ENCODE results near the gene EXT2.

The EXT2 gene

DNA sequence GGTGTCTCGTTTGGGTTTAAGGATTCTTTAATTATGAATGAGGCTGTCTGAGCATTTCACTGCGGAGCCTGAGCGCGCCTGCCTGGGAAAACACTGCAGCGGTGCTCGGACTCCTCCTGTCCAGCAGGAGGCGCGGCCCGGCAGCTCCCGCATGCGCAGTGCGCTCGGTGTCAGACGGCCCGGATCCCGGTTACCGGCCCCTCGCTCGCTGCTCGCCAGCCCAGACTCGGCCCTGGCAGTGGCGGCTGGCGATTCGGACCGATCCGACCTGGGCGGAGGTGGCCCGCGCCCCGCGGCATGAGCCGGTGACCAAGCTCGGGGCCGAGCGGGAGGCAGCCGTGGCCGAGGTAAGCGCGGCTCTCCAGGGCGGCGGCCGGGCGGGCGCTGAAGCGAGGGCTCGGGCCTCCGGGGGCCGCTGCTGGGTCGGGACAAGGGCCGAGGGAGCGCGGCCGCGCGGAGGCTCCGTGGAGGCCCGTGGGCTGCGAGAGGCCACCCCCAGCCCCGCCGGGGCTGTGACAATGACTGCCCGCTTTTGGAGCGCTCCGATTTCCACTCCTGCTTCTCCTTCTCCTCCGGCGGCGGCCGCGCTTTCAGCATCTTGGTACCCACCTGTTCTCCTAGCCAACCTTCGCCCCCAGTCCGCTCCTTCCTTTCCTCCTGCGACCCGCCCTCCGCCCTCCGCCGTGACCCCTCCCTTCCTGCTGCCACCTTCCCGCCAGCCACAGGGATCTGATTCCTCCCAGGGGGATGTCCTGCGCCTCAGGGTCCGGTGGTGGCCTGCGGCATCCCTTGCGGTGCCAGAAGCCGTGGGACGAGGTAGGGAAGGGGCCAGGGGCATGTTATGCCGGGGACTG is at the start of gene EXT2:
Gene EXT2 (plus strand): TSS at position 173 of the 854 bp plus-strand sequence. CDS start 12,035 bp downstream, outside the sequence.
- no peak within 1 kb of the TSS for H3K27ac Mint-ChIP-seq
- peaks cover 22% of the 10 kb centered on the region for H3K4me1 Mint-ChIP-seq (ENCODE audit: low read depth)
- peaks cover 6% of the 10 kb centered on the region for H3K36me3 Mint-ChIP-seq (ENCODE audit: low read depth)
- no peaks in the 10 kb centered on the region for H3K9me3 Mint-ChIP-seq
- peak within 1 kb of the TSS; percentile 86 for H3K4me3 Mint-ChIP-seq
- H3K27me3 Mint-ChIP-seq (ENCODE audit: low read depth), result peaks cover 2% of the 10 kb centered on the region
- peak; percentile 88 for DNase-seq (ENCODE audit: low spot score)

GRCh38 chr11:44046182-44046581 is 49.3 kb upstream of the EXT2 start:
- no peak overlapping the region for H3K4me3 Mint-ChIP-seq
- no peaks in the 10 kb centered on the region for H3K4me1 Mint-ChIP-seq (ENCODE audit: low read depth)
- DNase-seq (ENCODE audit: low spot score), result no peak
- peaks cover 5% of the 10 kb centered on the region for H3K9me3 Mint-ChIP-seq
- no peaks in the 10 kb centered on the region for H3K36me3 Mint-ChIP-seq (ENCODE audit: low read depth)
- H3K27me3 Mint-ChIP-seq (ENCODE audit: low read depth), result peaks cover 12% of the 10 kb centered on the region
- H3K27ac Mint-ChIP-seq, result no peak overlapping the region

- H3K36me3 Mint-ChIP-seq (ENCODE audit: low read depth), result no peaks in the 10 kb centered on the region
- H3K9me3 Mint-ChIP-seq, result no peaks in the 10 kb centered on the region
- H3K27me3 Mint-ChIP-seq (ENCODE audit: low read depth), result peaks cover 12% of the 10 kb centered on the region
- no peaks in the 10 kb centered on the region for H3K4me1 Mint-ChIP-seq (ENCODE audit: low read depth)
- H3K27ac Mint-ChIP-seq, result no peak overlapping the region
- DNase-seq (ENCODE audit: low spot score), result no peak
- H3K4me3 Mint-ChIP-seq, result no peak overlapping the region
Observed at GRCh38 chr11:44047298-44047697, 48.2 kb upstream of the EXT2 start.

GRCh38 chr11:44047931-44048431 is 47.5 kb upstream of the EXT2 start, which contains the start of gene ACCSL:
Gene ACCSL (plus strand): TSS chr11:44047981. CDS start chr11:44048037, 56 bp downstream.
- no peak for DNase-seq (ENCODE audit: low spot score)
- H3K4me1 Mint-ChIP-seq (ENCODE audit: low read depth), result no peaks in the 10 kb centered on the region
- H3K9me3 Mint-ChIP-seq, result no peaks in the 10 kb centered on the region
- no peak within 1 kb of the TSS for H3K27ac Mint-ChIP-seq
- no peaks in the 10 kb centered on the region for H3K36me3 Mint-ChIP-seq (ENCODE audit: low read depth)
- peaks cover 12% of the 10 kb centered on the region for H3K27me3 Mint-ChIP-seq (ENCODE audit: low read depth)
- no peak within 1 kb of the TSS for H3K4me3 Mint-ChIP-seq

DNA sequence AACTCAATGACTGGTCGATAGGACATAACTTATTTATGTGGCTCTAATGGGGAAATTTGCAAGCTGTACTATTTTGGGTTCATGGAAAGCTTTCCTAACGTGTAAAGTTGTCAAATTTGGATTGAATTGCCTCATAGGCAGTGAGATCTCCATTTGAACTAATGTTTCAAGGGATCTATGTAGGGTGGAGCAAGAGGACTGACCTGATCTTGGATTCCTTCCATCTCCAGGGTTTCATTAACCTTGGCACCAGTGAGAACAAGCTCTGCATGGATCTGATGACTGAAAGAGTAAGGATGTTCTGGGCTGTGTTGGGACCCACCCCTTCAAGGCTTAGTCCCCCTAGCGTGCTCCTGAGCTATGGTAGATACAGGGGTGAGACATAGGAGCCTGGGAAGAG is 45.6 kb upstream of the EXT2 start:
- Mint-ChIP-seq H3K9me3 (no peaks in the 10 kb centered on the region), H3K27me3 (ENCODE audit: low read depth) (peaks cover 8% of the 10 kb centered on the region), H3K4me1 (ENCODE audit: low read depth) (no peaks in the 10 kb centered on the region), H3K4me3 (no peak overlapping the region), H3K27ac (no peak overlapping the region), H3K36me3 (ENCODE audit: low read depth) (no peaks in the 10 kb centered on the region)
- no peak for DNase-seq (ENCODE audit: low spot score)

DNA sequence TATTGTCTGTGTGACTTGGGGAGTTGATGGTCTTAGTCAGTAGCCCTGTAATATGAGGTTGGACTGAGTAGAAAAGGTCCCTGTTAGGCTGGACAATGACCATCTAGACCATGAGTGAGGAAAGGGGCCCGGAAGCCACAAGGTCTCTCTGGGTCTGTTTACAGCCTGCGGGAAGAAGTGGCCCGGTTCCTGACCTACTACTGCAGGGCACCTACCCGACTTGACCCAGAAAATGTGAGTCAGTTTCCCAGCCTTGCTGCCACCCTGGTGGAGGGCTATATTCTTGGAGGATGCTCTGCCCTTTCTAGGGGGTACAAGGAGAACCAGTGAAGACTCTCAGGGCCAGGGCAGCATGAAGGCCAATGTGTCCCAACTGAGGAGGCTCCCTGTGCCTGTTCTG is 44.3 kb upstream of the EXT2 start:
- DNase-seq (ENCODE audit: low spot score), result no peak
- Mint-ChIP-seq H3K4me1 (ENCODE audit: low read depth) (no peaks in the 10 kb centered on the region), H3K4me3 (no peak overlapping the region), H3K9me3 (no peaks in the 10 kb centered on the region), H3K36me3 (ENCODE audit: low read depth) (no peaks in the 10 kb centered on the region), H3K27ac (no peak overlapping the region), H3K27me3 (ENCODE audit: low read depth) (peaks cover 2% of the 10 kb centered on the region)

- H3K27me3 Mint-ChIP-seq (ENCODE audit: low read depth), result no peaks in the 10 kb centered on the region
Observed at GRCh38 chr11:44057340-44057739, 38.1 kb upstream of the EXT2 start.

DNA sequence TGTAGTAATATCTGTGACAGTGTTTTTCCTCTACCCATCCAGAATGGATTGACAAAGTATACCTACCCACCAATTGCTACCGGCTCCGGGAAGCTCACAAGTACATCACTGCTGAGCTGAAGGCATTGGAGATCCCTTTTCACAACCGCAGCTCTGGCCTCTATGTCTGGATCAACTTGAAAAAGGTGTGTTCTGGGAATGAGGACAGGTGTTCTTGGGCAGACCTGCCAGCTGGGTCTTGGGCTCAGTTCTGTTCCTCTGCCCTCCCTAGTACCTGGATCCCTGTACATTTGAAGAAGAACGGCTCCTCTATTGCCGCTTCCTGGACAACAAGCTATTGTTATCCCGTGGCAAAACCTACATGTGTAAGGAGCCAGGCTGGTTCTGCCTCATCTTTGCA is 37.2 kb upstream of the EXT2 start:
- H3K36me3 Mint-ChIP-seq (ENCODE audit: low read depth), result no peaks in the 10 kb centered on the region
- H3K4me1 Mint-ChIP-seq (ENCODE audit: low read depth), result peaks cover 7% of the 10 kb centered on the region
- H3K9me3 Mint-ChIP-seq, result no peaks in the 10 kb centered on the region
- no peak overlapping the region for H3K27ac Mint-ChIP-seq
- no peak for DNase-seq (ENCODE audit: low spot score)
- H3K4me3 Mint-ChIP-seq, result no peak overlapping the region
- H3K27me3 Mint-ChIP-seq (ENCODE audit: low read depth), result no peaks in the 10 kb centered on the region

More at GRCh38 chr11:44057340-44057739, 38.1 kb upstream of the EXT2 start:
- Mint-ChIP-seq H3K9me3 (no peaks in the 10 kb centered on the region), H3K4me3 (no peak overlapping the region), H3K36me3 (ENCODE audit: low read depth) (no peaks in the 10 kb centered on the region), H3K27ac (no peak overlapping the region), H3K4me1 (ENCODE audit: low read depth) (no peaks in the 10 kb centered on the region)
- DNase-seq (ENCODE audit: low spot score), result no peak

DNA sequence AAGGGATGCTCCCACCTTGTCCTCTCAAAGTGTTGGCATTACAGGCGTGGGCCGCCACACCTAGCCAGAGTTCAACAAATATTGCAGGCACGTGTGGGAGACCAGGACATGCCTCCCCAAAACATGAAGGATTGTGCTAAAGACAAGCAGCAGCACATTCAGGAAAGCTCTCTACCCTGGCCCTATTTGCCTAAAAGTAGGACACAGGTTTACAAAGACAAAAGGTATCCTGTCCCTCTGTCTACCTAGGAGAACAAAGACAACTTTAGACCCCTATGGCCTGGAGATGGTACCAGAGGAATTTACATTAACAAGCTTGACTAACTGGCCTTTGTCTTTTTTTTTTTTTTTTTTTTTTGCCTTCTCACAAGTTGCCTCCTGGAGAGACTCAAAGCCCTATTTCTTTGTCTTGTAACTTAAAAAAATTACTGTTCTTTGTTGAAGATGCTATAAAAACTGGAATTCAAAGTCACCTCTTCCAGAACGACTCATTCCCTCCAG is 30.3 kb upstream of the EXT2 start:
- Mint-ChIP-seq H3K9me3 (no peaks in the 10 kb centered on the region), H3K4me3 (peak overlapping the region; percentile 85), H3K27ac (peak overlapping the region; percentile 94), H3K36me3 (ENCODE audit: low read depth) (peaks cover 29% of the 10 kb centered on the region), H3K4me1 (ENCODE audit: low read depth) (peaks cover 35% of the 10 kb centered on the region), H3K27me3 (ENCODE audit: low read depth) (no peaks in the 10 kb centered on the region)
- no peak for DNase-seq (ENCODE audit: low spot score)

- DNase-seq (ENCODE audit: low spot score), result peak; percentile 89
- H3K27me3 Mint-ChIP-seq (ENCODE audit: low read depth), result no peaks in the 10 kb centered on the region
- no peaks in the 10 kb centered on the region for H3K9me3 Mint-ChIP-seq
- H3K4me3 Mint-ChIP-seq, result peak within 1 kb of the TSS; percentile 85
- peaks cover 34% of the 10 kb centered on the region for H3K36me3 Mint-ChIP-seq (ENCODE audit: low read depth)
- H3K27ac Mint-ChIP-seq, result peak within 1 kb of the TSS; percentile 94
- peaks cover 35% of the 10 kb centered on the region for H3K4me1 Mint-ChIP-seq (ENCODE audit: low read depth)
Observed at GRCh38 chr11:44065841-44066731, 29.4 kb upstream of the EXT2 start, which contains the start of gene ACCS. Gene ACCS (plus strand): TSS chr11:44066270. CDS start chr11:44067628, 1,358 bp downstream.

GRCh38 chr11:44066732-44067141 is 28.7 kb upstream of the EXT2 start:
- peaks cover 37% of the 10 kb centered on the region for H3K36me3 Mint-ChIP-seq (ENCODE audit: low read depth)
- H3K4me3 Mint-ChIP-seq, result peak overlapping the region; percentile 85
- peak overlapping the region; percentile 94 for H3K27ac Mint-ChIP-seq
- H3K9me3 Mint-ChIP-seq, result no peaks in the 10 kb centered on the region
- H3K4me1 Mint-ChIP-seq (ENCODE audit: low read depth), result peaks cover 35% of the 10 kb centered on the region
- H3K27me3 Mint-ChIP-seq (ENCODE audit: low read depth), result no peaks in the 10 kb centered on the region
- DNase-seq (ENCODE audit: low spot score), result no peak

DNA sequence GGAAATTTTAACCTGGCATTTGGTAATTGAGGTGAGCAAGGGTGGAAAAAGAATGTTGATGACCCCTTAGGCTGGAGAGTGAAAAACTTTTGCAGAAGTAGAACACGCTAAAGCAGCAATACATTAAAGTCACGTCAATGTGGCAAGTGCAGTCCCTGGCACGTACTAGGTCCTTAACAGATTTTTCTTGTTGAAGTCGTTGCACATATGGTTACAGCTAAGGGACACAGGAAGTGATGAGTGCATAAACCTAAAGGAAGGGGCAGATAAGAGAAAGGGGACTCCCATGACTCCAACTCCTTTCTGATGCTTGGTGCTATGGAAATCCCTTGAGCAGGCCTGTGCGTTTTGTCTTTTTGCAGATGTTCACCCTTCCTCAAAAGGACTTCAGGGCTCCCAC is 28.2 kb upstream of the EXT2 start:
- peak overlapping the region; percentile 94 for H3K27ac Mint-ChIP-seq
- peak overlapping the region; percentile 85 for H3K4me3 Mint-ChIP-seq
- no peak for DNase-seq (ENCODE audit: low spot score)
- peaks cover 37% of the 10 kb centered on the region for H3K36me3 Mint-ChIP-seq (ENCODE audit: low read depth)
- H3K27me3 Mint-ChIP-seq (ENCODE audit: low read depth), result no peaks in the 10 kb centered on the region
- no peaks in the 10 kb centered on the region for H3K9me3 Mint-ChIP-seq
- peaks cover 35% of the 10 kb centered on the region for H3K4me1 Mint-ChIP-seq (ENCODE audit: low read depth)

DNA sequence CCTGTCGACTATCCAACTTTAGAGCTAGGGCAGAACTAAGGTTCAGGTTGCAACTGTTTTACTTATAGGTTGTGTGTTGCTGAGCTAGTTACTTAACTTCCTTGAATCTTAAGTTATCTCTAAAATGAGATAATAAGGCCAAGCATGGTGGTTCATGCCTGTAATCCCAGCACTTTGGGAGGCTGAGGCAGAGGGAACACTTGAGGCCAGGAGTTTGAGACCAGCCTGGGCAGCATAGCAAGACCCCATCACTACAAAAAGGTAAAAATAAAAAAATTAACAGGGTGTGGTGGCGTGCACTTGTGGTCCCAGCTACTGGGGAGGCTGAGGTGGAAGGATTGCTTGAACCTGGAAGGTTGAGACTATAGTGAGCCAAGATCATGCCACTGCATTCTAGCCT is 27.3 kb upstream of the EXT2 start:
- H3K36me3 Mint-ChIP-seq (ENCODE audit: low read depth), result peaks cover 37% of the 10 kb centered on the region
- H3K4me1 Mint-ChIP-seq (ENCODE audit: low read depth), result peaks cover 29% of the 10 kb centered on the region
- DNase-seq (ENCODE audit: low spot score), result no peak
- no peak overlapping the region for H3K27ac Mint-ChIP-seq
- H3K27me3 Mint-ChIP-seq (ENCODE audit: low read depth), result no peaks in the 10 kb centered on the region
- H3K4me3 Mint-ChIP-seq, result no peak overlapping the region
- H3K9me3 Mint-ChIP-seq, result no peaks in the 10 kb centered on the region
